Mucosa of descending colon (tissue), 3 donors: ENCODE results near the gene KCNG1. TPM values are rescaled to one million over a fixed set of nuclear protein-coding genes. Genes with fewer than 3 reads are reported as not detected.
A peak's percentile ranks its signal among the peaks of the same experiment; 100 is the strongest.

ENCODE experiments used
- ATAC-seq: fragments of 200-7000 bp; cut with Tn5 transposase; one replicate; pipeline ENCODE4 v1.9.1; 2020; ENCODE audit warnings: mild to moderate bottlenecking, moderate library complexity
- DNase-seq, 3 donors: peaks; one replicate each; pipeline ENCODE4 v3.0.0-alpha.2; 2020
- H3K36me3 ChIP-seq: fragments of 200-600 bp; one replicate; pipeline ENCODE4 v1.8.0; 2021; ENCODE audit warnings: low read depth, mild to moderate bottlenecking
- H3K4me1 ChIP-seq: fragments of 200-600 bp; one replicate; pipeline ENCODE4 v1.8.0; 2021; ENCODE audit warnings: low read depth, mild to moderate bottlenecking
- H3K4me3 ChIP-seq: fragments of 200-600 bp; one replicate; pipeline ENCODE4 v1.8.0; 2021; ENCODE audit warnings: mild to moderate bottlenecking
- H3K9me3 ChIP-seq: fragments of 200-600 bp; one replicate; pipeline ENCODE4 v1.8.0; 2021; ENCODE audit warnings: mild to moderate bottlenecking
- CTCF ChIP-seq: fragments of 200-600 bp; IDR thresholded peaks from one replicate; pipeline ENCODE4 v1.8.0; 2022; ENCODE audit warnings: antibody characterized with exemption, mild to moderate bottlenecking
- intact Hi-C, 2 donors: fragments of 100-400 bp; cut with DNase I in 1 of 2; cut with micrococcal nuclease in 1 of 2; formaldehyde crosslinking; loops; one replicate each; pipeline versions ENCODE4 v1.11.0 to v1.11.1; 2022; cut with DNase I, micrococcal nuclease
- total RNA-seq, 3 donors: library from RNA; stranded (reverse); fragmentation: NEBNext Ultra II Directional in 2 of 3; extraction: Animal tissue kit (Norgen Biotek cat#: 25700) in 2 of 3; gene quantifications; one replicate each; pipeline versions ENCODE4 v1.2.1 to v1.2.4, GENCODE V29; 2021 to 2023
- donor health status: DM: no; HTN: no; CAD: no; lungs with moderate emphysema.
- donor health status: DM: no; HTN: no; CAD: no.
- donor health status: DM: no; HTN: yes; CAD: no.

The KCNG1 gene
- total RNA-seq, 3 donors from 2014 or later, result 6.3 to 16.9 (median 7.2) TPM

- no peak for TF ChIP-seq CTCF
- intact Hi-C loops, result no loop called here
- peaks cover 6% of the 10 kb centered on the region for H3K4me1 ChIP-seq
- ATAC-seq, result no peak
- H3K36me3 ChIP-seq, result no peaks in the 10 kb centered on the region
- no peaks in the 10 kb centered on the region for H3K9me3 ChIP-seq
- no peak overlapping the region for H3K4me3 ChIP-seq
- DNase-seq, result no peak
Measured at GRCh38 chr20:51009303-51010042, 13.4 kb downstream of the KCNG1 start.

- DNase-seq (peak in 2 of 3 donors; percentile 55 to 74), ATAC-seq (peak; percentile 95)
- Histone ChIP-seq H3K36me3 (no peaks in the 10 kb centered on the region), H3K4me1 (peaks cover 6% of the 10 kb centered on the region), H3K9me3 (no peaks in the 10 kb centered on the region), H3K4me3 (no peak overlapping the region)
- no peak for TF ChIP-seq CTCF
- intact Hi-C loops, result no loop called here
Measured at GRCh38 chr20:51008718-51009117, 14.2 kb downstream of the KCNG1 start.

DNA sequence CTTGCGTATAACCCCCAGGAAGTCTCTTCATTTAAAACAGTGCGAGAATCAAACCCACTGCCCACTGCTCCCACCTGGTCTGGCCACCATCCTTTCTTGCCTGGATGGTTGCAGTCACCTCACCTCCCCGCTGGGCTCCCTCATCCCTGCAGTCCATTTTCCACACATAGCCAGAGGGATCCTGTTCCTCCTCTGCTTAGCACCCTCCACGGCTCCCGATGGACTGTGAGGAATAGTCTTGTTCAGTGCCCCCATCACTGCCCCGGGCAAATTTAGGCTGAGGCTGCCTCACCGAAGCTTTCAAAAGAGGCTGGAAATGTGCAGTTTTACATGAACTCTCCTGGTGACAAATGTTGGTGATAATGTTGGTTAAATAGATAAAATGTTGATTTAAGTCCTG is 17.7 kb downstream of the KCNG1 start:
- intact Hi-C loops, result no loop called here
- TF ChIP-seq CTCF, result no peak
- H3K4me3 ChIP-seq, result no peak overlapping the region
- no peaks in the 10 kb centered on the region for H3K9me3 ChIP-seq
- no peak for ATAC-seq
- peaks cover 6% of the 10 kb centered on the region for H3K4me1 ChIP-seq
- no peaks in the 10 kb centered on the region for H3K36me3 ChIP-seq
- no peak for DNase-seq

DNA sequence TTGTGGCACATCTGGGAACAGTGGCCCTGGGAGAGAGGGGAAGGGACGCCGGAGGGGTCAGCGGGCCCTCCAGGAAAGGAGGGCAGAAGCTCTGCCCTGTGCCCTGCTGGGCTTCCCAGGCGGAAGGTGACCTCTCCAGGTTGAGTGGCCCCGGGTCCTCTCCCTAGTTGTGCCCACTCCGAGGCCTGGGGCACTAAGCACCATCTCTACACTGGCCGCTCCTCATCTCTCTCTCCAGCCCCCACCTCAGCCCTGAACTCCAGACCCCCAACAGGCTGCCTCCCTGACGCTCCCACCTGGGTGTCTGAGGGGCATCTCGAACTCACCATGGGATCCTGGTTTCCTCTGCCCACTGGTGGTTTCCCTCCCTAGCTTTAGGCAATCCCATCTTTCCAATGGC is 18.1 kb downstream of the KCNG1 start:
- no peak for TF ChIP-seq CTCF
- no peak overlapping the region for H3K4me3 ChIP-seq
- ATAC-seq, result no peak
- no peak for DNase-seq
- intact Hi-C loops, result no loop called here
- H3K36me3 ChIP-seq, result no peaks in the 10 kb centered on the region
- no peaks in the 10 kb centered on the region for H3K9me3 ChIP-seq
- H3K4me1 ChIP-seq, result peaks cover 6% of the 10 kb centered on the region

DNA sequence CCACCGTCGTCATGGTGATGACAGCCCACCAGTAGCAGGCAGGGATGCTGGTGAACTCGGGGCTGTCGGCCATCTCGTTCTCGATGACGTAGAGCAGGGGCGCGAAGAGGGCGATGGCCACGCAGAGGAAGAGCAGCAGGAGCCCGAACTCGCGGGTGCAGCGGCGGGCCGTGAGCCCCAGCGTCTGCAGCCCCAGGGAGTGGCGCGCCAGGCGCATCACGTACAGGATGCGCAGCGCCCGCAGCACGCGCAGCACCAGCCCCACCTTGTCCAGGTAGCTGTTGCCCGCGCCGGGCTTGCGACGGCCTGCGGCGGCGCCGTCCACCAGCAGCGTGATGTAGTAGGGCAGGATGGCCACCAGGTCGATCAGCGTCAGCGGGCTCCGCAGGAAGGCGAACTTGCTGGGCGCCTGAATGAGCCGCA is 18.6 kb downstream of the KCNG1 start:
- TF ChIP-seq CTCF, result no peak
- no peak for ATAC-seq
- intact Hi-C loops, result no loop called here

More for the DNA sequence above, 18.6 kb downstream of the KCNG1 start:
- Histone ChIP-seq H3K4me3 (no peak overlapping the region), H3K4me1 (peaks cover 6% of the 10 kb centered on the region), H3K9me3 (no peaks in the 10 kb centered on the region), H3K36me3 (no peaks in the 10 kb centered on the region)
- no peak for DNase-seq
